GM19351 (cell line): ENCODE measurements around the gene RANBP10.
A peak's percentile ranks its signal among the peaks of the same experiment; 100 is the strongest.

ENCODE experiments used
- ATAC-seq: cut with Tn5 transposase; IDR thresholded peaks from one replicate; pipeline ENCODE4 v1.9.1; 2021; ENCODE audit warnings: mild to moderate bottlenecking, moderate library complexity; ENCODE audit not compliant: unreplicated experiment

RANBP10 gene

GRCh38 chr16:67828651-67829050 is 22.3 kb upstream of the RANBP10 start:
- no peak for ATAC-seq

- no peak for ATAC-seq
Observed at GRCh38 chr16:67825906-67826305, 19.5 kb upstream of the RANBP10 start.

DNA sequence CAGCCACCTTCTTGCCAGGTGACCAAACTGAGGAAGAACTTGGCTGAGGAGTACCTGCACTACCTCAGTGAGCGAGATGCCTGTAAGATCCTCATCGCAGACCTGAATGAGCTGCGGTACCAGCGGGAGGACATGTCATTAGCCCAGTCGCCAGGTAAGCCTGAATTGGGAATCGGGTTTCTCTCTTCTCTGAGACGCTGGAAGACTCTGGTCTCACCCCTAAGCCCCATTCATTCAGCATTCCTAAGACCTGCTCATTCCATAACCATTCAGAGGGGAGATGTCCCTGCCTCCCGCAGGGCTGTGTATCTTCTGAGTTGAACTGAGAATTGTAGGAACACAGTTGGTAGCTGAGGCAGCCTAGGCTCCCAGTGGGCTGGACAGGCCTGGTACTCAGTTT is 18.8 kb upstream of the RANBP10 start:
- ATAC-seq, result no peak

- no peak for ATAC-seq
Observed at GRCh38 chr16:67822511-67822910, 16.2 kb upstream of the RANBP10 start.

DNA sequence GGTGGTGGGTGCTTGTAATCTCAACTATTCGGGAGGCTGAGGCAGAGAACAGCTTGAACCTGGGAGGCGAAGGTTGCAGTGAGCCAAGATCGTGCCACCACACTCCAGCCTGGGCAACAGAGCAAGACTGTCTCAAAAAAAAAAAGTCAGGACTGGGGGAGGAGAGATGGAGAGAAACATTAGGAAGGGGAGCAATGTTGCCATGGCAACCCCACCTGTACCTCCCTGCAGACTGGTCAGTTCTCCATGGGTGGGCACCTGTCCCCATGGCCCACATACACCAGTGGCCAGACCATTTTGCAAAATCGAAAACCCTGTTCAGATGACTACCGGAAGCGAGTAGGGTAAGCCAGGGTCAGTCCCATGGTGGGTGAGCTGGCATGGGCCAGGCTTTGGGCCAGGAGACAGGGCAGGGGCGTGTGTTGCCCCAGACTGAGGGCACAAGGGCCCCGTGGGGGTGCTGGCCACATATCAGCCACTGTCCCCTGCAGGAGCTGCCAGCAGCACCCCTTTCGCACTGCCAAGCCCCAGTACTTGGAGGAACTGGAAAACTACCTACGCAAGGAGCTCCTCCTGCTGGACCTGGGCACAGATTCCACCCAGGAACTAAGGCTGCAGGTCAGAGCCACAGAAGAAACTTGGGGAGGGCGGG is 14.4 kb upstream of the RANBP10 start:
- no peak for ATAC-seq

- ATAC-seq, result no peak
Observed at GRCh38 chr16:67814567-67814966, 8.2 kb upstream of the RANBP10 start.

DNA sequence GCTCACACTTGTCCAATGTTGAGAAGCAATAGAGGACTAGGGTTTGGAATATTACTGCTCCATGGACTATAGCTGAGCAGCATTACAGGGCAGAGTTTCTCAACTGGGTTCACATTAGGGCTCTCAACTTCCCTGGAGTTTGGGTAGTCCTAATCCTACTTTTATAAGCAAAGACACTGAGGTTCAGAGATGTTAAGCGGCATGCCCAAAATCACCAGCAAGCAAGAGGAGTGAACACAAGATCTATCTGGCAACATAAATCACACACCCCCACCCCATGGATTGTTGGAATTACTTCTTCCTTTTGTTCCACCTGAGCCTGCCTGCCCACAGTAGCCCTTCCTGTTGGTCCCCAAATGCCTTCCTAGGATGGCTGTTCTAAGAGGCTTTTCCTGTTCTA is 5.5 kb upstream of the RANBP10 start:
- no peak for ATAC-seq

- peak; percentile 4 for ATAC-seq
Observed at GRCh38 chr16:67807148-67807682, 855 bp upstream of the RANBP10 start.

DNA sequence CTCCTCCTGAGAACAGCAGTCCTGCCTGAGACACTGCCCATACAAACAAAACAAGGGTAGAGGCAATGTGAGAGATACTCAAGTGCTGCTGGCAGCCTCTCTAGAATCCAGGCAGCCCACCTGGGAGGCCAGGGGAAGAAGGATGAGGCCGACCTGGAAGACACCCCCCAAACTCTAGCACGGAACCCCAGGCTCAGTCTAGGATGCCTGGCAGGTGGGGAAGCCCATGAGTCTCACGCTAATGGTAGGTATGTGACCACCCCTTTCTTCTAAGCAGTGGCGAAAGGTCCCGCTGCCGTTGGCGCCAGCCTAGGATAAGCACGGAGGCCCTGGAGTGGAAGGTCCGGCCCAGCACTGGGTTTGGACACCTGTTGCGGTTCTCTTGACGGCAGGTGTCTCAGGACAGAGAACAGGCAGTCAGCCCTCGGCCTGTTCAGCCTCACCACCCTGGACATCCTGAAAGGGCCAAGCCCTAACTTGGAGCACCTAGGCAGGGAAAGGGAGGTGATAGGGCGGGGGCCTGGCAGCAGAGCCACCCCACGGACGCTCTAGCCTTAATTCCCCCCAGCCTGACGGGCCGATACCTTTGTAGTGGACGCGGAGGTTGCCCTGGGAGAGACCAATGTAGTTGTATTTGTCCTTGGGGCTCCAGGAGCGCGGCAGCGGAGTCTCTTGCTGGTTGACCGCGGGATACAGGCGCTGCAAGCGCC is 487 bp downstream of the RANBP10 start:
- no peak for ATAC-seq

DNA sequence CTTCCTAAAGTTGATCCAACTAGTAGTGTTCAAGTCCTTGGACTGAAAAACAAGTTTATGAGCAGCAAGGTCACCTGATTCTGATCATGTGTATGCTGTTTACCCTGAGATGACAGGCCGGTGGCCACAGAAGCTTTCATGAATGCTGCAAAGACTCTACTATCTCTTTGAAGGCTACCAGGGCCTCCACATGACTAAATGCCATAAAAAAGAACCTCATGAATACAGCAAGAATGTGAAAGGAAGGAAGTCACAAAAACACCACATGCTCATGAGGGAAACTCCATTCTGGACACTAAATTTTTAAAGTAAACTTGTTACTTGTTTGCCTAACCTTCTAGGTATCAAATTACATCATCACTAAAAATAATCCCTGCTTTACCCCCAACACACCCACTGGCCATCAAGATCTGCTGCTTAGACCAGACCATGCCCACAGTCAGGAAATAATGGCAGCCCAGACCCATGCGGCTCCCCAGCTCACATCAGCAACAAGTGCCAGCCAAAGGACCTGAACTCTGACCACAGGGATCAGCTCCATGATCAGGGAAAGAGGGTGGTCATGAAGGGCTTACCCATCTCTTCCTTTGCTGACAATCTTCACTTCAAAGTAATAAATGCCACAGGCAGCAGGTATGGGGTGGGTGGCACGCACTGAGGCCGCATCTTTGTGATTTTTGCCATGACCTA is 1.4 kb downstream of the RANBP10 start:
- no peak for ATAC-seq

DNA sequence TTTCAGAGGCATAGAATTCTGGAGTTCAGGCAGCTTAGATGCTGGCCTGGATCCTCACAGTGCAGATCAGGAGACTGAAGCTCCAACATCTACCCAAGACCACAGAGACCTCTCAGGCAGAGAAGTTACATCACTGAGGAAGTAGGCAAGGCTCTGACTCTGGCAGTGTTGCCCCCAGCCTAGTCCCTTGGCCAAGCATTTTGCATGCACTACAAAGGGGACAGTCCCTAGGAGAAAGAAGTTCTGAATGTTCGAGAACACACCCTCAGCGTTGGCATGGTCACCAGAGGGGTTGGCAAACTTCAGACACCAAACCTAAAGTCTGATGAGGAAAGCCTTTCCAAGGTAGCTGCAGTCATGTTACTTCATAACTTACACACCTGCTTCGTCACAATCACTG is 2.5 kb downstream of the RANBP10 start:
- ATAC-seq, result no peak

- no peak for ATAC-seq
Observed at GRCh38 chr16:67801883-67802282, 4.5 kb downstream of the RANBP10 start.

DNA sequence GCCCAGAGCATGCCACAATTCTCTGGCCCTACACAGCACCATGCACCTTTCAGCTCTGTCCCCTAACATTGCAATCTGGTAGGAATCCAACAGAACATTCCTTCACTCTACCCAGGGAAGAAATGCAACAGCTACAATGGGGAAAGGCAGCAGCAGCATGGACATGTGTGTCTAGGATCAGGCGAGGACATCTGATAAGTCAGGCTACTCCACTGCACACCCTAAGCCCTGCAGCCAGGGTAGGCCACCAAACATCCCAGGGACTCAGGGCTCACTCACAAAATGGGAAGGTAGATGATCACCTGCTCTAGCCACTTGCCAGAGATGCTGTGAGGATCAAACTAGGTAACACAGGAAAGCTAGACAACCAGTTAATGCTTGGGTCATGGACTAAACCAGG is 5.1 kb downstream of the RANBP10 start:
- ATAC-seq, result no peak

GRCh38 chr16:67800338-67800926 is 5.9 kb downstream of the RANBP10 start:
- ATAC-seq, result no peak

DNA sequence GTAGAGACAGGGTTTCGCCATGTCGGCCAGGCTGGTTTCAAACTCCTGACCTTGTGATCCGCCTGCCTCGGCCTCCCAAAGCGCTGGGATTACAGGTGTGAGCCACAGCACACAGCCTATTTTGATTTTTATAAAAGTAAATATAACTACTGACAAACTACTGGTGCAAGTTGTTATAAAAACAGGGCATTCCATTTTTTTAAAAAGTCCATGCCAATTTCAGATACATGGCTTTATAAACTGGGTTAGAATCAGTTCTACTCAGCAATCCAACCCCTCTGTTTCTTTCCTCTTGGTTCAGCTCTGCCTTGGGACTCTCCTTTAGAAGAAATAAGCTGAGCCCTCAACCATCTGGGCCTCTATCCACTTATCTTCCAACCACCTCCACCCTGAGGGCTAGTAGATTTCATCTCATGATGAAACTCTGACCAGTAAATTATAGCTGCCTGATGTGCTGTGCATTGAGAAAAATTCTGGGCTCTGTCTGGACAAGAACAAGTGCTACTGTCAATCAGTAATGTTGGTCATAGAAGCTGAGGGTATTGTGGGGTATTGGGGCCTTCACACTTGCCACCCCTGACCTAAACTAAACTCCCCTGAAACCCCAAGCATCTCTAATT is 10.2 kb downstream of the RANBP10 start:
- no peak for ATAC-seq

DNA sequence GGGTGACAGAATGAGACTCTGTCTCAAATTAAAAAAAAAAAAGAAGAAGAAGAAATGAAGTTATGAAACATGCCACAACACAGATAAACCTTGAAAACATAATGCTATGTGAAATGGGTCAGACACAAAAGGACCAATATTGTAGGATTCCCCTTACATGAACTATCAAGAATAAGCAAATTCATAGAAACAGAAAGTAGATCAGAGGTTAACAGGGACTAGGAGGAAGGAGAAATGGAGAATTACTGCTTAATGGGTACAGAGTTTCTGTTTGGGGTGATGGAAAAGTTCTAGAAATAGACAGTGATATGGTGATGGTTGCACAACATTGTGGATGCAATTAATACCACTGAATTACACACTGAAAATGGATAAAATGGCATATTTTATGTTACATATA is 16.3 kb downstream of the RANBP10 start:
- ATAC-seq, result no peak

GRCh38 chr16:67786491-67786890 is 19.9 kb downstream of the RANBP10 start:
- ATAC-seq, result no peak

DNA sequence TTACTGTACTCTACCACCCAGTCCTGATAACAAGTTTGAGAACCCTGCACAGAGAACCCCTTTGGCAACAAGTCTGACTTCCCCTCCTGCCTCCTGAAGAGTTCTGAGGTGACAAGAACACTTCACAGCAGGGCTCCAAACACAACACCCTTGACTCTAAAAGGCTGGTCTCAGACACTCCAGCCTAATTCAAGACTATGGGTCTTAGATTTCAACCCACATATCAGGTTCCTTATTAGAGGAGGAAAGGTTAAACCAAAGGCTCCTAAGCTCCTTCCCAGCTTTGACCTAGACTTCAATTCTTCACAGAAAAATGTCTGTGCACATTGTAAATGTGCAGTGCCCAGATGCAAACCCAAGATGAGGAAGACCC is 23.0 kb downstream of the RANBP10 start:
- ATAC-seq, result no peak

GRCh38 chr16:67782567-67783352 is 23.6 kb downstream of the RANBP10 start:
- ATAC-seq, result no peak

GRCh38 chr16:67781565-67781921 is 24.8 kb downstream of the RANBP10 start:
- no peak for ATAC-seq
